GM18499 (cell line): ENCODE data around the gene MAP3K5.
"Not testable (repeated sequence)": the region's sequence is repeated elsewhere in the genome, so short reads cannot be mapped to it uniquely, and the experiment has no call there.

Experiments
- ATAC-seq: cut with Tn5 transposase; IDR thresholded peaks from one replicate; pipeline ENCODE4 v1.9.1; 2021; ENCODE audit warnings: moderate number of reproducible peaks; ENCODE audit not compliant: insufficient read depth, unreplicated experiment

Gene MAP3K5

DNA sequence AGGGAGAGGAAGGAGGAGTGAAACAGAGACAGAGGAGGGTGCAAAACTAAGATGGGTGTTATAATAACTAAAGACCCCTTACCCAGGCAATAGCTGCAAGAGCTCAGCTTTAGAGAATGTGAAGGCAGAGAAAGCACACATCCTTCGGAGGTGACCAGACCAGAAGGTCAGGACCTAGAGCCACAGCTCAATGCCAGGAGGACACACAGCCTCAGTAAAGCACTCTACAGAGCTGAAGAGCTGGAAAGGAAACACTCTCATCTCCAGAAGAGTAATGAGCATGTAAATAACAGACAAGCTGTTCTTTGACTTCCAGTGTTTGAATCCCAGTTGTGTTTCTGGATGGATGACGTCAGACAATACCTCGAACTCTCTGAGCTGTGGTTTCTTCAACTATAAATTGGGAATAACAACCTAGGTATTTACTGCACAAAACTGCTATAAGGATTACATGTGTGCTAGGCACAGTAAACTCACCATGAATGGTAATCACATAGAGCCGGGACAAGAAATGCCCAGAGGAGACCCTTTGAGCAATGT is 63.2 kb downstream of the MAP3K5 start:
- no peak for ATAC-seq

GRCh38 chr6:136728033-136728939 is 64.0 kb downstream of the MAP3K5 start:
- ATAC-seq, result no peak

DNA sequence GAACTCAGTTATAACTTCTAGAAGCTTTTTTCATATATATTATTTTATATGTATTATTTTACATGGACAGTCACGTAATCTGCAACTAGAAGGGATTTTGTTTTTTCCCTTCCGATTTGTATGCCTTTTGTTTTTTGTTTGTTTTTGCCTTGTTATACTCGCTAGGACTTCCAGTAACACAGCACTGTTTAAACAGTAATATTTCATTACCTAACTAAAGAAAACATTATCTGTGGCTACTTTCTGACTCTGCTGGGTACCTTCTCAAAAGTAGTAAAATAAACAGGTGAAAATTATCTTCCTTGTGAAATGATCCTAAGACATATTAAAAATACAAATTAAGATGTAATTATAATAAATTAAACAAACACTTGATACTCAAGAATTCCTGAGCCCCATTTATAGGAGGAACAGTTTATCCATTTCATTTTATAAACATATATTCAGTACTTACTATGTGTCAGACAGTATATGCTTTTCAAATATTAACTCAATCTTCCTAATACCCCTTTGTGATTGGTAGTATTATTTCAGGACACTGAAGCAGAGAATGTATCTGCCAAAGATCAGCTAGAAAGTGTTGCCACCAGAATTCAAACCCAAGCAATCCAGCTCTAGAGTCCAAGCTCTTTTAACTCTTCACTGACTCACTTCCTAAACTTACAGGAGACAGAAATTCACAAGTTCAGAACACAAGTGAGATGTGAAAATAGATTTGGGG is 65.3 kb downstream of the MAP3K5 start:
- no peak for ATAC-seq

DNA sequence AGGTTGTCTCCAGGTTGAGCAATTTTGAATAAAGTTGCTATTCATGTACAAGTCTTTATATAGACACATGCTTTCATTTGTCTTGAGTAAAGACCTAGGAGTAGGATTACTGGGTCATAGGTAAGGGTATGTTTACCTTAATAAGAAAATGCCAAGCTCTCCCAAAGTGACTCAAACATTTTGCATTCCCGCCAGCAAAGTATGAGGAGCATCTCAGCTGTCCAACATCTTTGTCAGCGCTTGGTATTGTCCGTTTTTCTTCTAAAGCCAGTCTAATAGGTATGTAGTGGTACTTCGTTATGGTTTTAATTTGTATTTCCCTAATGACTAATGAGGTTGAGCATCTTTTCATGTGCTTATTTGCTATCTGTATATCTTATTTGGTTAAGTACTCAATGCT is 67.2 kb downstream of the MAP3K5 start:
- ATAC-seq, result no peak

DNA sequence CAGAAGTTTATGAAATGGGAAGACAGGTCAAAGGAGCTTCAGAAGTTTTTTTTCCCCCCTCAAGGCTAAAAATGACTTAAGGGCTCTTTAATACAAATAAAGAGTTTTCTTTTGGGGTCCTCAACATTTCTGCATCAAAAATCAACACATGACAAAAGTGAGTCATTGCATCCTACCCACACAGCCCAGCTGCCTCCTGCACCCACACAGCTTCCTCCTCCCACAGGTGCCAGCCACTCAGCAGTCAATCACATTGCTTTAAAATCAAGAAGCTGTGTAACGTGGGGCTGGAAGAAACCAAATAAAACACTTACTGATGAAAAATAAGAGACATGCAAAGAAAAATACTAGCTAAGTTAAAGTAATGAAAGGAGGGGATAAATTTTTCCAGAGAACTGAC is 68.5 kb downstream of the MAP3K5 start:
- no peak for ATAC-seq

DNA sequence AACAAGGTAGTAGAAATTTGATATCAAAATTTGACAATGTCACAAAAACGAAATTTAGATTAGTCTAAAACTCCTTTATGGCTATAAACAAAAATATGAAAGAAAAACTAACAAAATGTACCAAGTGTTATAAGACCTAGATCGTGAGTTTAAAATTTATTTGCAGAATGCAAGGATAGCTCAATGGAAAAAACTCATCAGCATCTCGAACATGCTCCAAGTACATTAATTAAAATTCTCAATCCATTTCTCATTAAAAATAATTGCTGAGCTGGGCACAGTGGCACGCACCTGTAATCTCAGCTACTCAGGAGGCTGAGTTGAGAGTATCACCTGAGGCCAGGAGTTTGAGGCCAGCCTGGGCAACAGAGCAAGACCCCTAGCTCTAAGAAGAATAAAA is 70.8 kb downstream of the MAP3K5 start:
- no peak for ATAC-seq

GRCh38 chr6:136720045-136720770 is 72.1 kb downstream of the MAP3K5 start:
- ATAC-seq, result no peak

DNA sequence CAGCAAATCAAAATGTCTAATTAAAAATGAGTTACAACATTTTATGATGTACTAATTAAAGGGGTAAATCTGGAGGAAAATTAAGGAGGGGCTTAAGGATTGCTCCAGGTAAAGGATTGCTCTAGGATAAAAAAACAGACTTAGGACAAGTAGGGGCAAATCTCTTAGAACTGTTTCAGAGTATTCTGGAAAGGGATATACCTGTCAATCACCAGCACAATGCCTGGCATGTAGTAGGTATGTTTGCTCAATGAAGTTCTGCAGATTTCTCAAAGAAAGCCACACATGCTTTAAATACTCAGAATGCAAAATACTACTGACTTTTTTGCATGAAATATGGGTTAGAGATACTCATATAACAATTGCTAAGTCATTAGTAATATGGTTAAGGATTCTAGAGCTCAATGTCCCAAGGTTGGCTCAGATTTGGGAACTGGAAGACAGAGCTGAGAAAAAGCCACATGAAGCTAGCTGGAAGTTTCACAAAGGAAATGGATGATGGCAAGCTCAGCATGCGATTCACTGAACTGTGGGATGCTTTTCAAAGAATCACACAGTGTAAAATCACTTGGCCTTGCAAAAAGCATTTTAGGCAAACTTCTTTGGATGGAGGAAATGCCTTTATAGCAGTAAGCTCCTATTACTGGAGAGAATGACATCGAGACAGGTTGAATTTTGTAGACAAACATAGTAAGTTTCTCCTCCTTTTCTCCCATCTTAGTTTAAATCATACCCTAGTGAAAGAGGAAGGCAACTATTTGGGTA is 72.8 kb downstream of the MAP3K5 start:
- no peak for ATAC-seq

GRCh38 chr6:136718476-136718875 is 73.8 kb downstream of the MAP3K5 start:
- ATAC-seq, result no peak

DNA sequence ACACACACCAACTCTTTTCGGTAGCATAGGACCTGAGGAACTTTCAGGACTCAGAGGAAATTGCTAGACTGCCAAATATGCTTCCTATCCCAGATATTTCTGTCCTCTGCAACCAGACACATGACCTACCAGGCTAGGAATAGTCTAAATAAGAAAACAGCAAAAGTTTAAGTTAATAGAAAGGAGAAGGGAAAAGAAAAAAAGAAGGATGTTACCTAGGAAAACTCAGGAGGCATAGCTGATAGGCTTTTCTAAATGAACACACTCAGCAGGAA is 74.6 kb downstream of the MAP3K5 start:
- ATAC-seq, result no peak

GRCh38 chr6:136716917-136717715 is 75.2 kb downstream of the MAP3K5 start:
- no peak for ATAC-seq

- ATAC-seq, result not testable (repeated sequence)
These were observed 79.6 kb downstream of the MAP3K5 start for GRCh38 chr6:136712642-136713041.

DNA sequence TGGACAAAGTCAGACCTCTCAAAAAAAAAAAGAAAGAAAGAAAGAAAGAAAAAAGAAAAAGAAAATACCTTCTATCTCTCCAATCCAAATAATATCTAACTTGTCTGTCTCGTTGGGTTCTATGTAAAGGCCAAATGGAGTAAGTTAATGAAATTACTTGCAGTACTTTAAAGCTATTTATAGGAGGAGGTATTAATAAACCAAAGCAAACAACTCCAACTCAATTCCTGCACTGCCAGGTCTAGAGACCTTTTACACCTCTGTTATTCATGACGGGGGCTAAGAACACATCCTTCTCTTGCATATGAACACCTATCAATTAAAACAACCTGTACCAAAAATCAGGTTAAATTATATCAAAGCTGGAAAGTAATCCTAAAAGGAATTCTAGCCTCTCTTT is 80.6 kb downstream of the MAP3K5 start:
- no peak for ATAC-seq

DNA sequence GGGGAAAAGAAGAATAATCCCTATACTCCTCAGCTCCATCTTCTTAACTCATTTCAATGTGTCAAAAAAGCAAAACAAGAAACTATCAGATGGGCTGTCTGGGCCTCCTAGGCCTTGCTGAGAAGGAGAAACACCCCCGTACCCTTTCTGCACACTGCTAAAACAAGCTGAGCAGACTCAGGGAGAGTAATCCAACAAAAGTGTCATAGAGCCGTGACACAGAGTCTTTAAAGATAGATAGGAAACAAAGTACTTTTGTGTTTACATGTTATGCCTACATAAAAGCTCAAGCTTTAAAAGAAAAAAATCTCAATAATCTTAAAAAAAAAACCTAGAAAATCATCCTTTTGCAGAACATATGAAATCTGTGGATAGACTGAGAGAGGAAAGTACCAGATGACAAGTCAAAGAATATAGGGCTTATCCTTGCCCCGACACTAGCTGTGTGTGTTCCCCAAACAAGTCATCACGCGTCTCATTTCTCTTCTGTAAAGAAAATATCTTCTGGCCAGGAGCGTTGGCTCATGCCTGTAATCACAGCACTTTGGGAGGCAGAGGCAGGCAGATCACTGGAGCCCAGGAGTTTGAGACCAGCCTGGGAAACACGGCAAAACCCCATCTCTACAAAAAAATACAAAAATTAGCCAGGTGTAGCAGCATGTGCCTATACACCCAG is 81.3 kb downstream of the MAP3K5 start:
- no peak for ATAC-seq

DNA sequence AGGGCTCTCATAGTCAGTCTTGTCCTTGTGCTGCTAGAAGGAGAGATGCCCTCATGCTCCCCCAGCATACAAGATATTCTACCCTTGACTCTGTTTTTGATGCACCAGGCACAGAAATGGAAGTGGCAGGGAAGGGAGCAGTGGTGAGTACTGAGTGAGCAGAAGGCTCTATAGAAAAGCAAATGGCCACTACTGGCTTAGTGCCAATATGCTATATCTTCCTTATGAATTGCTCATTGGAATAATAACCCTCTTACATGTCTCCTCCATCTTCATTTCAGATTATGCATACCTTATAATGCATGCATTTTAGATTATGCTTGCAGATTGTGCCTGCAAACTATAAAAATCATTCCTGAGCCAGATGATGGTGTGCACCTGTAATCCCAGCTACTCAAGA is 82.8 kb downstream of the MAP3K5 start:
- ATAC-seq, result no peak

DNA sequence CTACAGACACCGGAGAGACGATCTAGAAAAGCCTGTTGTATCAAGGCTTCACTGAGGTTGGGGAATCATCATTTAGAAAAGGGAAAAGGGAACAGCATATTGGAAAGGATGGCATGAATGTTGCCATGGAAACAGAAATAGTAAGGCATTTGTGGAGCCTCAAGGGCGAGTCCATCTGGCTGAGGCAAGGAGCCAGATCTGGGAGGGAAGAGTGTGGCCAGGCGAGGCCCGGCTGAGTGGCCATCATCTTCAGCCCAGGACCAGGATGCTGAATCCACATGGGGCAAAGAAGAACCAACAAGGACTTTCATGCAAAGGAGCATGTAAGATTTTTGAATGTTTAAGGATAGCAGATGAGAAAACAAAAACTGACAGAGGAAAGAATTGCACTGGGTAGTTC is 85.8 kb downstream of the MAP3K5 start:
- ATAC-seq, result no peak

GRCh38 chr6:136703331-136703865 is 88.9 kb downstream of the MAP3K5 start:
- no peak for ATAC-seq

DNA sequence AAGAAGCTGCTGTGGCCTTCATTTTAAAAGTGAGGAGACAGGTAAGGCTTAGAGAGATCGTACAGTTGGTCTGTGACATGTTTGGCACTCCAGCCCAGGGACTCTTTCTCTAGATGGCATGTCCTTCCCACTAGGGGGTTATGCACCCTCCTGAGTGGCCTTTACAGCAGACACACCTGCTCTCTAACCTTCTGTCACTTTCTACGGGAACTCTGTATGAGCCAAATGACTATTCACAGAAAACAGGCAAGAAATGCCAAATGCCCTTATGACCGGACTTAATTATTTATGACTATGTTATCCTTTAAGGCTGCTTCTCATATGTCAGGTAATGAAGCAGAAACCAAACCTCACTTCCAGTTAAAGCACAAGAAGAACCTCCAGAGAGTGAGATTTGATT is 91.2 kb downstream of the MAP3K5 start:
- ATAC-seq, result no peak

- no peak for ATAC-seq
These were observed 92.9 kb downstream of the MAP3K5 start for GRCh38 chr6:136699358-136699757.
